ENCODE measurements around the gene FMN1.

GRCh38 chr15:33016405-33017024, 178.0 kb downstream of the FMN1 start:
- TF ChIP-seq TAF7 (optimal IDR thresholded peaks at IDR 0.05; ENCODE audit: borderline replicate concordance, low read depth, low read length) (no peak), EP300 (IDR thresholded peaks at IDR 0.05; ENCODE audit: borderline replicate concordance in 1 of 2, low read depth in 2 of 2, low read length in 2 of 2) (no peak), POLR2AphosphoS5 (IDR thresholded peaks at IDR 0.05; ENCODE audit: low read depth, low read length) (no peak), EZH2 (IDR thresholded peaks at IDR 0.05; ENCODE audit: low read depth, low read length, severe bottlenecking) (no peak), YY1 (IDR thresholded peaks at IDR 0.05; ENCODE audit: low read depth, low read length) (no peak)
- TF ChIP-seq, protein P1, sequence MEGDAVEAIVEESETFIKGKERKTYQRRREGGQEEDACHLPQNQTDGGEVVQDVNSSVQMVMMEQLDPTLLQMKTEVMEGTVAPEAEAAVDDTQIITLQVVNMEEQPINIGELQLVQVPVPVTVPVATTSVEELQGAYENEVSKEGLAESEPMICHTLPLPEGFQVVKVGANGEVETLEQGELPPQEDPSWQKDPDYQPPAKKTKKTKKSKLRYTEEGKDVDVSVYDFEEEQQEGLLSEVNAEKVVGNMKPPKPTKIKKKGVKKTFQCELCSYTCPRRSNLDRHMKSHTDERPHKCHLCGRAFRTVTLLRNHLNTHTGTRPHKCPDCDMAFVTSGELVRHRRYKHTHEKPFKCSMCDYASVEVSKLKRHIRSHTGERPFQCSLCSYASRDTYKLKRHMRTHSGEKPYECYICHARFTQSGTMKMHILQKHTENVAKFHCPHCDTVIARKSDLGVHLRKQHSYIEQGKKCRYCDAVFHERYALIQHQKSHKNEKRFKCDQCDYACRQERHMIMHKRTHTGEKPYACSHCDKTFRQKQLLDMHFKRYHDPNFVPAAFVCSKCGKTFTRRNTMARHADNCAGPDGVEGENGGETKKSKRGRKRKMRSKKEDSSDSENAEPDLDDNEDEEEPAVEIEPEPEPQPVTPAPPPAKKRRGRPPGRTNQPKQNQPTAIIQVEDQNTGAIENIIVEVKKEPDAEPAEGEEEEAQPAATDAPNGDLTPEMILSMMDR (IDR thresholded peaks at IDR 0.05; ENCODE audit: control extremely low read depth in 1 of 3, insufficient read depth in 1 of 3, low read depth in 1 of 3, low read length in 3 of 3), result no peak
